ENCODE measurements around the gene DNAJC12. TPM values are rescaled to one million over a fixed set of nuclear protein-coding genes. Genes with fewer than 3 reads are reported as not detected.
"Not testable (repeated sequence)": the region's sequence is repeated elsewhere in the genome, so short reads cannot be mapped to it uniquely, and the experiment has no call there.

Gene DNAJC12
- total and polyA plus RNA-seq, 11 donors: 1.5 to 6.5 (median 4.8) TPM

- intact Hi-C loops (cut with DNase I): loop anchor here in 3 of 10 donors (5.0 to 10.0 kb wide), 3 partner anchors 66 to 99 kb away; partner anchors contain the start of gene CTNNA3 (in 3 of the 3)
- DNase-seq (peak; percentile 73 to 91 (median 81)), ATAC-seq (peak; percentile 71 to 78 (median 76))
- H3K4me3 ChIP-seq: peak overlapping the region; percentile 56 to 88 (median 75)
- H3K4me1 ChIP-seq: peaks cover 0 to 16% (median 4%) of the 10 kb centered on the region in 12 donors
- H3K27me3 ChIP-seq: no peaks in the 10 kb centered on the region
- H3K27ac ChIP-seq: peak overlapping the region; percentile 81 to 97 (median 95)
- WGBS, 4 donors: 0 to 1% (median 0%) methylated on average over 22 of the region's 22 CpGs
- no peaks in the 10 kb centered on the region for H3K9me3 ChIP-seq
- H3K36me3 ChIP-seq: no peaks in the 10 kb centered on the region
- TF ChIP-seq, protein P1, sequence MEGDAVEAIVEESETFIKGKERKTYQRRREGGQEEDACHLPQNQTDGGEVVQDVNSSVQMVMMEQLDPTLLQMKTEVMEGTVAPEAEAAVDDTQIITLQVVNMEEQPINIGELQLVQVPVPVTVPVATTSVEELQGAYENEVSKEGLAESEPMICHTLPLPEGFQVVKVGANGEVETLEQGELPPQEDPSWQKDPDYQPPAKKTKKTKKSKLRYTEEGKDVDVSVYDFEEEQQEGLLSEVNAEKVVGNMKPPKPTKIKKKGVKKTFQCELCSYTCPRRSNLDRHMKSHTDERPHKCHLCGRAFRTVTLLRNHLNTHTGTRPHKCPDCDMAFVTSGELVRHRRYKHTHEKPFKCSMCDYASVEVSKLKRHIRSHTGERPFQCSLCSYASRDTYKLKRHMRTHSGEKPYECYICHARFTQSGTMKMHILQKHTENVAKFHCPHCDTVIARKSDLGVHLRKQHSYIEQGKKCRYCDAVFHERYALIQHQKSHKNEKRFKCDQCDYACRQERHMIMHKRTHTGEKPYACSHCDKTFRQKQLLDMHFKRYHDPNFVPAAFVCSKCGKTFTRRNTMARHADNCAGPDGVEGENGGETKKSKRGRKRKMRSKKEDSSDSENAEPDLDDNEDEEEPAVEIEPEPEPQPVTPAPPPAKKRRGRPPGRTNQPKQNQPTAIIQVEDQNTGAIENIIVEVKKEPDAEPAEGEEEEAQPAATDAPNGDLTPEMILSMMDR (IDR thresholded peaks at IDR 0.05): no peak
- peak in 1 of 2 donors; percentile 19 for TF ChIP-seq POLR2A (IDR thresholded peaks at IDR 0.05)
Observed at GRCh38 chr10:67763499-67764011, 74.4 kb downstream of the DNAJC12 start.

GRCh38 chr10:67762567-67762966, 75.4 kb downstream of the DNAJC12 start:
- H3K36me3 ChIP-seq, DNase-seq, H3K9me3 ChIP-seq, H3K27me3 ChIP-seq, ATAC-seq, H3K4me3 ChIP-seq, H3K27ac ChIP-seq: not testable (repeated sequence)
- intact Hi-C loops (cut with DNase I): loop anchor here in 3 of 10 donors (5.0 to 10.0 kb wide), 3 partner anchors 65 to 98 kb away; partner anchors contain the start of gene CTNNA3 (in 3 of the 3)
- 87 to 90% (median 88%) methylated on average over 9 of the region's 9 CpGs for WGBS, 4 donors
- H3K4me1 ChIP-seq: peaks cover 0 to 16% (median 4%) of the 10 kb centered on the region in 12 donors

GRCh38 chr10:67760272-67760671, 77.7 kb downstream of the DNAJC12 start:
- no peak for DNase-seq
- ATAC-seq: no peak
- Histone ChIP-seq H3K27me3 (no peaks in the 10 kb centered on the region), H3K36me3 (no peaks in the 10 kb centered on the region), H3K27ac (no peak overlapping the region), H3K9me3 (no peaks in the 10 kb centered on the region), H3K4me1 (peaks cover 0 to 16% (median 4%) of the 10 kb centered on the region in 12 donors), H3K4me3 (no peak overlapping the region)
- WGBS, 4 donors: 91 to 94% (median 93%) methylated on average over 7 of the region's 7 CpGs
- intact Hi-C loops (cut with DNase I): loop anchor here in 3 of 10 donors (5.0 to 10.0 kb wide), 3 partner anchors 63 to 95 kb away; partner anchors contain the start of gene CTNNA3 (in 3 of the 3)
- TF ChIP-seq, protein P1 (IDR thresholded peaks at IDR 0.05): no peak

Other genes starting within 250 kb of the DNAJC12 start
- gene CTNNA3, start 142.0 kb downstream of the DNAJC12 start, total RNA-seq: 100 to 1,000 TPM in 5 of 9 donors, 10 to 100 TPM in 4; 41.0 to 200 (median 116) TPM
- 1 to 10 TPM; 4.8 to 5.0 TPM for gene CTNNA3, start 142.0 kb downstream of the DNAJC12 start, polyA plus RNA-seq
- gene SIRT1, start 46.5 kb upstream of the DNAJC12 start, total RNA-seq: 10 to 100 TPM in 6 of 9 donors, 1 to 10 TPM in 3; 9.4 to 19.1 (median 12.5) TPM
- gene SIRT1, start 46.5 kb upstream of the DNAJC12 start, polyA plus RNA-seq: 1 to 10 TPM; 6.0 to 9.2 TPM
- 10 to 100 TPM; 16.6 to 39.4 (median 30.6) TPM for gene HERC4, start 237.1 kb upstream of the DNAJC12 start, total RNA-seq
- gene HERC4, start 237.1 kb upstream of the DNAJC12 start, polyA plus RNA-seq: 10 to 100 TPM; 11.7 to 18.8 TPM

Data from heart left ventricle (tissue), 16 donors.